Heart left ventricle (tissue), 16 donors: ENCODE results near the gene VIPAS39. TPM values are rescaled to one million over a fixed set of nuclear protein-coding genes. Genes with fewer than 3 reads are reported as not detected.

ENCODE experiments used
- ATAC-seq, 4 donors: fragments of 200-7000 bp; cut with Tn5 transposase; one replicate each; pipeline ENCODE4 v1.9.1; 2020 to 2022; ENCODE audit warnings: moderate library complexity in 4 of 4, mild to moderate bottlenecking in 3 of 4, moderate number of reproducible peaks in 1 of 4
- DNase-seq, 5 donors: peaks; one replicate each; pipeline ENCODE4 v3.0.0-alpha.2; 2020
- H3K27ac ChIP-seq, 12 donors: fragments of 200-600 bp; sonication (generic) in 4 of 12; one replicate each; pipeline versions ENCODE4 v1.5.0 to v1.8.0; 2016 to 2022; ENCODE audit warnings: mild to moderate bottlenecking in 2 of 12
- H3K27me3 ChIP-seq, 9 donors: fragments of 200-600 bp; sonication (generic) in 2 of 9; one replicate each; pipeline versions ENCODE4 v1.5.1 to v1.8.0; 2016 to 2022; ENCODE audit warnings: mild to moderate bottlenecking in 3 of 9
- H3K36me3 ChIP-seq, 9 donors: fragments of 200-600 bp; sonication (generic) in 2 of 9; one replicate each; pipeline versions ENCODE4 v1.5.0 to v1.8.0; 2018 to 2022; ENCODE audit warnings: mild to moderate bottlenecking in 2 of 9
- H3K4me1 ChIP-seq, 12 donors: fragments of 200-600 bp; sonication (generic) in 4 of 12; one replicate each; pipeline versions ENCODE4 v1.5.0 to v1.8.0; 2016 to 2022; ENCODE audit warnings: mild to moderate bottlenecking in 3 of 12
- H3K4me3 ChIP-seq, 12 donors: fragments of 200-600 bp; sonication (generic) in 4 of 12; one replicate each; pipeline versions ENCODE4 v1.5.0 to v1.8.0; 2017 to 2022; ENCODE audit warnings: mild to moderate bottlenecking in 9 of 12, moderate library complexity in 4 of 12
- H3K9me3 ChIP-seq, 12 donors: fragments of 200-600 bp; sonication (generic) in 4 of 12; one replicate each; pipeline versions ENCODE4 v1.5.0 to v1.8.0; 2016 to 2022; ENCODE audit warnings: mild to moderate bottlenecking in 1 of 12
- POLR2A ChIP-seq, 2 donors: fragments of 450-650 bp; IDR thresholded peaks; one replicate each; pipeline ENCODE4 v1.6.1; 2017; ENCODE audit warnings: antibody characterized with exemption in 2 of 2, mild to moderate bottlenecking in 2 of 2, moderate library complexity in 2 of 2
- WGBS, 4 donors: extraction: QIAGEN DNeasy Blood & Tissue Kit in 2 of 4; methylation state at CpG; one replicate each; pipeline versions ENCODE4 v1.1.5 to v1.1.7; 2013 to 2018; 5-methylcytosine and 5-hydroxymethylcytosine counted together
- intact Hi-C, 10 donors: fragments of 100-400 bp; cut with DNase I; formaldehyde crosslinking; loops; one replicate each; pipeline versions ENCODE4 v1.11.1 to v1.14.2; 2022
- polyA plus RNA-seq, 2 donors: library from polyadenylated mRNA; stranded (reverse); fragments of 200-250 nt; gene quantifications; one replicate each; pipeline ENCODE4 v1.2.3, GENCODE V29; 2013
- total RNA-seq, 9 donors: library from RNA; depleted of rRNA in 2 of 9; stranded (reverse); fragments of >200 nt in 2 of 9; fragmentation: NEBNext Ultra II Directional in 3 of 9; extraction: Animal tissue kit (Norgen Biotek cat#: 25700) in 3 of 9; gene quantifications; one replicate each; pipeline versions ENCODE4 v1.1.0 to v1.2.4, GENCODE V29; 2016 to 2023
- TF ChIP-seq, protein P1 (sequence below), 12 donors: fragments of 200-600 bp; sonication (generic) in 4 of 12; IDR thresholded peaks; one replicate each; pipeline versions ENCODE4 v1.5.0 to v1.8.0; 2018 to 2022; ENCODE audit warnings: antibody characterized with exemption in 12 of 12, mild to moderate bottlenecking in 5 of 12
- donor health status: ischemic (EF 13 %, LVEDD 7.1; RV severe dilation, severe dysfunction).
- donor health status: healthy with polysubstance abuse.
- donor health status: DM: no; HTN: yes; CAD: no.
- donor health status: DM: no; HTN: no; CAD: no.
- donor health status: ischemic (EF 25% LVEDD 6.9; RV normal size, moderate dysfunction).
- donor health status: ischemic (EF 25% LVEDD 5.7; RV mildly dilated, moderate dysfunction).
- donor health status: healthy.
- donor health status: DM: yes; HTN: yes; CAD: no.
- donor health status: ischemic (EF 35%, LVEDD 5.7; RV mildly dilated, moderate dysfunction).
- donor health status: nonischemic (EF 11% LVEDD 7.7; RV severe dilation, severe dysfunction).
- donor health status: DM: yes; HTN: yes; CAD: no.
- donor health status: PGD.
- donor health status: ischemic (EF 29% LVEDD 5.4; RV normal size, mild dysfunction).
- donor health status: nonischemic (EF 23%, LVEDD 6.1; RV moderate dilation, normal function).

VIPAS39 gene
- total and polyA plus RNA-seq, 11 donors, result 6.6 to 18.4 (median 13.8) TPM

DNA sequence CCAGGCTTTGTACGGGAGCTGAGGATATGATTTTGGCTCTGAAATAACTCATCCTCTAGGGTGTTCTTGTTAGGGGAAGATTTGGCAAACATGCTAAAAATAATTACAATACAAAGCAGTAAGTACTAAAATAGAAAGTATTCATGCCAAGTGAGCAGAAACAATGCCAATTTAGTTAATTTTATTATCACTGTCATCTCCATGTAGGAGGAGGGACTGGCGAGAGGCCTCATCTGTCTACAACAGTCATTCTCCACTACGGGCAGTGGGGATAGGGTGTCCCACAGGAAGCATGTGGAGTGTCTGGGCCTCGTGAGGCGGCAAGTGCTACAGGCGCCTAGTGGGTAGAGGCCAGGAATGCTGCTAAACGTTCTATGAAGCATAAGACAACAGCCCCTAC is 37.9 kb upstream of the VIPAS39 start:
- Histone ChIP-seq H3K4me1 (peaks cover 5 to 18% (median 8%) of the 10 kb centered on the region in 12 donors), H3K9me3 (no peaks in the 10 kb centered on the region), H3K4me3 (no peak overlapping the region), H3K36me3 (no peaks in the 10 kb centered on the region), H3K27ac (no peak overlapping the region), H3K27me3 (peaks cover 7 to 32% (median 21%) of the 10 kb centered on the region in 9 donors)
- intact Hi-C loops, result no loop called here
- DNase-seq, result no peak
- TF ChIP-seq, protein P1, sequence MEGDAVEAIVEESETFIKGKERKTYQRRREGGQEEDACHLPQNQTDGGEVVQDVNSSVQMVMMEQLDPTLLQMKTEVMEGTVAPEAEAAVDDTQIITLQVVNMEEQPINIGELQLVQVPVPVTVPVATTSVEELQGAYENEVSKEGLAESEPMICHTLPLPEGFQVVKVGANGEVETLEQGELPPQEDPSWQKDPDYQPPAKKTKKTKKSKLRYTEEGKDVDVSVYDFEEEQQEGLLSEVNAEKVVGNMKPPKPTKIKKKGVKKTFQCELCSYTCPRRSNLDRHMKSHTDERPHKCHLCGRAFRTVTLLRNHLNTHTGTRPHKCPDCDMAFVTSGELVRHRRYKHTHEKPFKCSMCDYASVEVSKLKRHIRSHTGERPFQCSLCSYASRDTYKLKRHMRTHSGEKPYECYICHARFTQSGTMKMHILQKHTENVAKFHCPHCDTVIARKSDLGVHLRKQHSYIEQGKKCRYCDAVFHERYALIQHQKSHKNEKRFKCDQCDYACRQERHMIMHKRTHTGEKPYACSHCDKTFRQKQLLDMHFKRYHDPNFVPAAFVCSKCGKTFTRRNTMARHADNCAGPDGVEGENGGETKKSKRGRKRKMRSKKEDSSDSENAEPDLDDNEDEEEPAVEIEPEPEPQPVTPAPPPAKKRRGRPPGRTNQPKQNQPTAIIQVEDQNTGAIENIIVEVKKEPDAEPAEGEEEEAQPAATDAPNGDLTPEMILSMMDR (IDR thresholded peaks at IDR 0.05), result no peak
- no peak for TF ChIP-seq POLR2A (IDR thresholded peaks at IDR 0.05)
- 39 to 57% (median 46%) methylated on average over 7 of the region's 7 CpGs for WGBS, 4 donors
- ATAC-seq, result no peak

DNA sequence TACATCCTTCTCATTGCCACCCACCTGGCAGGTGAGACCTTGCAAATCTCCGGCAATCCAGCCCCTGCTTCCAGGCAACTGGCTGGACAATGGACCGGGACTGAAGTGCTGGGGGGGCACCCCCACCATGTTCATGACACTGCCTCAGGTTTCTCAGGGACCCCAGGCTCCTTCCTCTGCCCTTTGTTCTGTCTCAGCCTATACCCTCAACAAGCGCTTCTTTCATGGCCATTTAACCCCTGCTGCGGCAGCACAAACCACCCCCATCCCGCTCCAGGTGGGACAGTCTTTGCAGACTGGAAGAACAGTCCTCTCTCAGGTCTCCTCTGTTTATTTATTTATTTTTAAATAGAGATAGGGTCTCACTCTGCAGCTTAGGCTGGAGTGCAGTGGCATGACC is 33.7 kb upstream of the VIPAS39 start:
- 86 to 95% (median 93%) methylated on average over 5 of the region's 5 CpGs for WGBS, 4 donors
- Histone ChIP-seq H3K27ac (no peak overlapping the region), H3K4me1 (no peaks in the 10 kb centered on the region), H3K27me3 (no peaks in the 10 kb centered on the region), H3K4me3 (no peak overlapping the region), H3K9me3 (no peaks in the 10 kb centered on the region), H3K36me3 (no peaks in the 10 kb centered on the region)
- ATAC-seq (no peak), DNase-seq (no peak)
- intact Hi-C loops, result no loop called here
- no peak for TF ChIP-seq POLR2A (IDR thresholded peaks at IDR 0.05)
- TF ChIP-seq, protein P1 (IDR thresholded peaks at IDR 0.05), result no peak

DNA sequence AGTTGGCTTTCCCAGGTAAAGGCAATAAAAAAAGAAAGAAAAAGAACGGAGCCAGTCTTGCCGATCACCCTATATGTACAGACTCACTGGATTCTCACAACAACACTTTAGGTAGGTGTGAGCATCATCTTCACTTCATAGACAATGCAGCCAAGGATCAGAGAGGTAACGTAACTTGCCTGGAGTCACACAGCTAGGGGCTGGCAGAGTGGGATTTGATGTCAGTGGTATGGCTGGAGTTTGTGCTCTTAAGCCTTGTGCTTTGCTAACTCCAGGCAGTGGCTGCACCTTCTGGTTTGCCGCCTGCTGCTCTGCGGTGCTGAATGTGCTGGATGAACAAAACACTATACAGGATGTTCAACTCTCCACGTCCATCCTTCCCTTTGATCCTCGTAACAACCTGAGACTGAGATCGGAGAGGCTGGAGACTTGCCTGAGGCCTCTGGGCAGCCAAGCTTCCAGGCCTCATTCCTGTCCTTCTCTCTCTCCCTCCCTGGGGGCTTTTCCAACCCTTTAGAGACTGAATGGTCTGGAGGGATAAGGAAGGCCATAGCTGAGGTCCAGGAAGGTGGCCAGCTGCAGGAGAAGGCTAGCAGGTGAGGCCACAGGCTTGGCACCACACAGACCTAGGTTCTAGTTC is 33.1 kb upstream of the VIPAS39 start:
- DNase-seq (no peak), ATAC-seq (no peak)
- 86 to 89% (median 87%) methylated on average over 8 of the region's 8 CpGs for WGBS, 4 donors
- Histone ChIP-seq H3K4me3 (no peak overlapping the region), H3K27ac (no peak overlapping the region), H3K36me3 (no peaks in the 10 kb centered on the region), H3K9me3 (no peaks in the 10 kb centered on the region), H3K27me3 (no peaks in the 10 kb centered on the region), H3K4me1 (no peaks in the 10 kb centered on the region)
- no peak for TF ChIP-seq POLR2A (IDR thresholded peaks at IDR 0.05)
- TF ChIP-seq, protein P1 (IDR thresholded peaks at IDR 0.05), result no peak
- intact Hi-C loops, result no loop called here

DNA sequence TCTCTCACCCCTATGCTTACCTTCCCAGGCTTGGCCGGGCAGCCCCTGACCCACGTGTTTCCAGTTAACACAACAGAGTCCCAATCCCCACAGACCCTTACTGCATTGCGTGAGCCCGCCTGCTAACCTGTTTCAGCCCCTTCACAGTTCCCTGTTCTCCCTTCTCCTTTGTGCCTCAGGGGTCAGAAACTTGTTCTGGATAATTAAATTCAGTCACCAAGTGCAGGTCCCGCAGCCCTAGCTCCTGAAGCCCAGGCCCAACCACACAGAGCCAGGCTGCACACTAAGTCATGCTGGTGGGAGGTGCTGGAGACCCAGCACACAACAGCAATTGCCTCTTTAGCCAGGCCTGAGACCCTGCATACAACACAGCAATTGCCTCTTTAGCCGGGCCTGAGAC is 31.6 kb upstream of the VIPAS39 start:
- H3K27me3 ChIP-seq, result no peaks in the 10 kb centered on the region
- DNase-seq (no peak), ATAC-seq (no peak)
- 87 to 90% (median 88%) methylated on average over 6 of the region's 6 CpGs for WGBS, 4 donors
- no peak for TF ChIP-seq POLR2A (IDR thresholded peaks at IDR 0.05)
- TF ChIP-seq, protein P1 (IDR thresholded peaks at IDR 0.05), result no peak
- no peak overlapping the region for H3K4me3 ChIP-seq
- H3K4me1 ChIP-seq, result no peaks in the 10 kb centered on the region
- intact Hi-C loops, result no loop called here
- H3K27ac ChIP-seq, result no peak overlapping the region
- no peaks in the 10 kb centered on the region for H3K36me3 ChIP-seq
- H3K9me3 ChIP-seq, result no peaks in the 10 kb centered on the region
